Left cardiac atrium (tissue), 4 donors: Measurements from ENCODE around the gene SLC6A20. TPM values are rescaled to one million over a fixed set of nuclear protein-coding genes. Genes with fewer than 3 reads are reported as not detected.

Experiments
- ATAC-seq, 2 donors: fragments of 200-7000 bp; cut with Tn5 transposase; one replicate each; pipeline ENCODE4 v1.9.1; 2020; ENCODE audit warnings: mild to moderate bottlenecking in 2 of 2, moderate library complexity in 2 of 2
- DNase-seq: peaks from one replicate; pipeline ENCODE4 v3.0.0-alpha.2; 2020
- intact Hi-C, 2 donors: fragments of 100-400 bp; cut with DNase I; formaldehyde crosslinking; loops; one replicate each; pipeline versions ENCODE4 v1.14.1 to v1.15.1; 2022 to 2023
- total RNA-seq, 2 donors: library from RNA; stranded (reverse); fragmentation: NEBNext Ultra II Directional; extraction: Animal tissue kit (Norgen Biotek cat#: 25700); gene quantifications; one replicate each; pipeline ENCODE4 v1.2.1, GENCODE V29; 2021
- donor health status: DM: no; HTN: yes; CAD: no.
- donor health status: DM: no; HTN: yes; CAD: no; lungs with severe emphysema.
- donor health status: DM: yes; HTN: yes; CAD: no.
- donor health status: Dilated cardiomyopathy.

Gene SLC6A20
- total RNA-seq, 2 donors from 2014 or later = 0.18 TPM; not detected in 1

DNA sequence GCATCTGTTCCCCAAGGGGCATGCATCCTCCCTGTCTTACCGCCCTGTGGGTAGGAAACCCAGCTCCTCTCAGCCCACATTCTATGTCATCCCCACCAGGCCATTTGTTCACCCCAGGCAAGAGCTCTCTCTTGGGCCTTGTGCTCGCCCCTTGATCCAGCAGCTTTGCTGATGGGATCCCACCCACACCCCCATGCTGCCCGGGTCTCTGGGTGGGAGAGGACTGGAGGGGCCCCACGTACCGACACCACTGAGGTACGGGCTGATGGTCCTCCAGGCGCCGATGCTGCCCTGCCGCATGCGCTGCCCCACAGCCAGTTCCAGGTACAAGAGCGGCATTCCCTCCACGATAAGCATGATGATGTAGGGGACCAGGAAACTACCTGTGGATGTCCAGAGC is 14.5 kb downstream of the SLC6A20 start:
- intact Hi-C loops = no loop called here
- DNase-seq = no peak
- ATAC-seq = no peak

DNA sequence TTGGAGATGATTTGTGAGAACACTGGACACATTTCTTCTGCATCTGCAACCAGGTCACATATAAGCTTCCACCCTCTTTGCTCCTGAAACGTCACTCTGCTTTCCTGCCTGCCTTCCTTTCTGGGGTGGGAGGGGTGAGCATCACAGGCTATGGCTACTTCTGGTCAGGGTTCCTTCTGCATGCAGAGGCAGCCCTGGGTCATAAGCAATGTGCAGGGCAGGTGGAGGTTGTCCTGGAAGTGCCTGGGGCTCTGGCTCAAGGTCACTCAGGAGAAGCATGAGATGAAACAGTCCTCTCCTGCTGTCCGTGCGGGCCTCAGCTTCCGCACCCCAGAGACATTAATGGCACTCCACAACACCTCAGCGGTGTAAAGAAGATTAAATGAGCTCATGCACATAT is 15.1 kb downstream of the SLC6A20 start:
- intact Hi-C loops = no loop called here
- ATAC-seq (no peak), DNase-seq (no peak)

DNA sequence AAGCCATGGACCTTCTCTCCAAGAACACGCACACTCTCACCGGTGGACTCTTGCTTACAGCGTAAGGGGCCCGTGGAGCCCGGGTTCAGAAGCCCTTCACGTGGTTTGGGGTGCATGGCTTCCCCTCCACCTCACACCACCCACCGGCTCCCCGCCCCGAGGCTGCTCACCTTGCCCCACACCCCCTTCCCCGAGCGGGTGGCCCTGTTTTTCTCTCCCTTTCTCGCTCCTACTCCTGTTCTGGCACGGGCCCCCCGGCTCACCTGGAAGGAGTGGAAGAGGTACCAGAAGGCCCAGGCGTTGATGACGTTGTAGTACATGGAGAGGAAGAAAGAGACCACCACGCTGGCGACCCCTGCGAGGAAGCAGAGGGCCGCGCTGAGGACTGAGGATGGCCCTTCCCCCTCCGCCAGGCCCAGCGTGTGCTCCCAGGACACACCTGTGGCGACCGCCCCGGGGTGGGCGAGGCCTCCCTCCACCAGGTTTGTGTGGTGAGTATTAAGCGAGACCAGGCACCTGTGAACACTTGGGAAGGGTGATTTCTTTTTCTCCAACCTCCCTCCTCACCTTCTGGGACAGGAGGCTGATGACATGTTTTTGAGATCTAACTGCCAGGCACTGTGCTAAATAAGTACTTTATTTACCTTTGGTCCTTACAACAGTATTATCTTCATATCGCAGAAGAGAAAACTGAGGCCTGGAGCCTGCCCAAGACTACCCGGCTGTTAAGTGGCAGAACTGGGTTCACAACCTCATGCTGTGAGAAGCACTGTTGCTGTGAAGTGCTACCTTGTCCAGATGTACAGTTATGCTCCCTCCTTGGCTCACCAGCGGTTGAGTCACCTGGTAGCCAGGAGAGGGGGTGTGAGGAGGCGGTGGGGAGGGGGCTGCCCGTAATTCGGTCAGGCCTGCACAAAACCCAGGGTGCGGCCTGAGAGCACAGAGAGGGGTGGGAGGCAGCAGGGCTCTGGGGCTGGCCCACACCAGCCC is 16.3 kb downstream of the SLC6A20 start:
- DNase-seq (no peak), ATAC-seq (no peak)
- intact Hi-C loops = no loop called here

DNA sequence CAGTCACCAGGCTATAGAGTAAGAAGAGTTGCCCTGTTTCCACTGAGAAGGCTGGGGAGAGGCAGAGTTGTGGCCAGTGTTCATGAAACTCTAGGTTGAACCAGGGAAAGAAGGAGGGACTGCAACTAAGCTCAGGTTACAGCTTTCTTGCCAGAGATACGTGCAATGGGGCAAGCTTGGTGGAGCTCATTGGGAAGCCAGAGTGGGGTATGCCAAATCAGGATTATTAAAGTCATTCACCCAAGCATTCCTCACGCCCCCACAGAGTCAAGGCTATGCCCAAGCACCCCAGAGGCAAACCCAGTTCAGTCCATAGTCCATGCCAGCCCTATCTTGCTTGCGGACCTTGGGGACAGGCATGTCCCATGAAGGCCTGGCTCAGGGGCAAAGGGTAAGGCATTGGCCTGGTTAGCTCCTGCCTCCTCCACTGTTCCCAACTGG is 17.6 kb downstream of the SLC6A20 start:
- ATAC-seq = no peak
- no peak for DNase-seq
- intact Hi-C loops = no loop called here

DNA sequence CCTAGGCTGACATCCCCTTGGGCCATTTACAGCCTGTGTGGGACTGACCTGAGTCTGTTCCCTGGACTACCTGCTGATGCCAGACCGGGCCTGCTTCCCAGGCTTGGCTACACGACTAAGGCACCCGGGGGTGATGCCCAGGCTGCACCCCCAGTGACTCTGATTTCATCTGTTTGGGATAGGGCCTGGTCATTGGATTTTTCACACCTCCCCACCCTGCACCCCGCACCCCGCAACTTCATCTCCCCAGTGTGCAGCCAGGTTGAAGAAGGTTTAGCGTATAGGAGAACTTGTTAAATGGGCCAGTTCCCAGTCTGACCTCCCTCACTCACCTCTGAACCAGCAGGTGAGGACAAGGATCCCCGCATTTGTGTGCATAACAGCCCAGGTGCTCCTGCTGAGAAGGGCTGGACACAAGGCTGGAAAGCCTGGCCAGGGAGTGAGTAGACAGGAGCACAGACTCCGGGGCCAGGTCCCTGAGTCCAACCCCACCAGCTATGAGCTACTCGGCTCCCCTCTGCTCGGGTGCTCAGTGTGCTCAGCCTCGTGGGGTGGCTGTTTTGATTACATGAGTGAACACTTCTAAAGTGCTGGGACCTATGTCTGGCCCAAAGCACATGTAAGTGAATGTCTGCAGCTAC is 18.5 kb downstream of the SLC6A20 start:
- ATAC-seq = no peak
- intact Hi-C loops = no loop called here
- DNase-seq = no peak

DNA sequence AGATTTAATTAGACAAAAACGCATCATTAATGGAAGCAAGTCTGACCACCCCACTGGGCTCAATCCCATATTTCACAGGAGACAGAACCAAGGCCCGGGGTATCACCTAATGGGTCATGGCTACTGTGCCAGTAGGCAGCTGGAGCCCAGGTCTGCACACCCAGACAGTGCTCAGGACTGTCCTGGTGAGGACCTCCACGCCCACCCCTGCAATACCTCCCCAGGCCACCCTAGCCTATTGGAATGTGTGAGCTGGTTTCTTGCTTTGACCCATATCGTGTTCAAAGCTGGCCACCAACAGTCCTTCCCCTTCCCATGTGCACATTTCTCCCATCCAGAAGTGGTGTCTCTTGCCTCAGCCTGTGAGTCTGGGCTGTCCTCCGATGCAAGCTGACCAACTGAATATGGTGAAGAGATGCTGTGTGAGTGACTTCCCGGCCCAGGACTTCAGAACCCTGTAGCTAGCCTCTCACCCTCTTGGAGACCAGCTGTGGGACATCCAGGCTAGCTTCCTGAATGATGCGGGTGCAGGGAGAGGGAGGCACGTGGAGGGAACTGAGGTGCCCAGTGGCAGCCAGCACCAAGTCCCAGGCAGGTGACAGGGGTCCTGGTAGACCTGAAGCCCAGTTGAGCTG is 19.1 kb downstream of the SLC6A20 start:
- ATAC-seq = no peak
- no peak for DNase-seq
- intact Hi-C loops = no loop called here

DNA sequence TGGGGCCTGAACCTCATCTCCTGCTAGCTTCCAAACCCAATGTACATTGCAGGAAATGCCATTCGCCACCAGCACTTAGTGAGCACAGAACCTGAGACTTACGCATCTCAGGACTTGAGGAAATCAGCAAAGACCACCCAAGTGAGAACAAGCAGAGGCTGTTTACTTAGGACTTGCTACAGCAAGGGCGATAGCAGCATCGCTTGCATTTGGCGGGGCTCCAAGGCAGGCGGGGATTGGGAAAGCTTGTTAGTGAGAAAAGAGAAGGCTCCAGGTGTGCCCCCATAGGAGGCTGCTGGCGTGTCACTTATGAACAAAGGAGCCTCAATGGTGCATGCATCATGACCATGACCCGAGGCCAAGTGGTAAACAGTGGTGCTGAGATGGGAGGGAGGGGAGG is 19.7 kb downstream of the SLC6A20 start:
- no peak for DNase-seq
- intact Hi-C loops = no loop called here
- no peak for ATAC-seq

DNA sequence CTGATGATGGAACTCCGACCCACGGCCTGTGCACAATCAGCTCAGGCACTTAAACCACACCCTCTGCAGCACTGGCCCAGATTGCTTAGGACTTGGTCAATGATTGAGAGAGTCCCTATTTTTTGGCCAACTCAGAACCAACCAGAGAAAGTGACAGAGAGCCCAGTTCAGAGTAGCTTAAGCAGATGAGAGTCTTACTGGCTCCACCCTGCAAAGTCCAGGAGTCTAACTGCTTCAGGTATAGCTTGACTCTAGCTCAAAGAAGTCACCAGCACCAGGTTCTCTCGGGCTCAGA is 20.1 kb downstream of the SLC6A20 start:
- no peak for DNase-seq
- intact Hi-C loops = no loop called here
- ATAC-seq = no peak

DNA sequence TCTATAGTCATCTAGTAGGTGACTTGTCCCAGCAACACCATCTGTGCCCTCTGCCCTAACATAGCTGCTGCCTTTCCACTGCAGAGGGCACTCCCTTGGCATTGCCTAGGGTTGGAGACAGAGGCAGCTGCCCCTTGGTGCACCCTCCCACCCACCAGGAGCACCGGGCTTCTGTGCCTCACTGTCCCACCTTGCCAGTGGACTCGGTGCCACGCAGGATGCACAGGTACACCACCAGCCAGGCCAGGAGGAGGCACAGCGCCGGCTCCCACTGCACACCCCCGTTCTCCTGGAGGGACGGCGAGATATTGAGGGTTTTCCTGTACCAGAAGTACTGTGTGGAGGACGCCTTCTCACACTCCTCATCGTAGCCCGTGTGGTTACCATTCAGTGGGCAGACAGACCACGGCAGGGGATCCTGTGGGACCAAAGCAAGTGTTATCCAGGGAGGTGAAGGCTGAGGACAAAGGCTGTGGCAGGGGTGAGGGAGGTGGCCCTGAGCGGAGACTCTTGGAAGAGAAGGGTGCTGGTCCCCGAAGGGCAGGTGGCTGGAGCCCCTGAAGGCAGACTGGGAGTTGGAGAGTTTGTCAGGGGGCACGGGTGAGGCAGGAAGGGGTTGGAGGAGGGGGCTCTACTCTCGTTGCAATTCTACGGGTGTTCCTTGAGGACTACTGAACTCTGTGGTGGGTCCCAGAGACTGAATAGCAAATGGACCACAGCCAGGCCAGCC is 20.6 kb downstream of the SLC6A20 start:
- DNase-seq (no peak), ATAC-seq (no peak)
- intact Hi-C loops = no loop called here

DNA sequence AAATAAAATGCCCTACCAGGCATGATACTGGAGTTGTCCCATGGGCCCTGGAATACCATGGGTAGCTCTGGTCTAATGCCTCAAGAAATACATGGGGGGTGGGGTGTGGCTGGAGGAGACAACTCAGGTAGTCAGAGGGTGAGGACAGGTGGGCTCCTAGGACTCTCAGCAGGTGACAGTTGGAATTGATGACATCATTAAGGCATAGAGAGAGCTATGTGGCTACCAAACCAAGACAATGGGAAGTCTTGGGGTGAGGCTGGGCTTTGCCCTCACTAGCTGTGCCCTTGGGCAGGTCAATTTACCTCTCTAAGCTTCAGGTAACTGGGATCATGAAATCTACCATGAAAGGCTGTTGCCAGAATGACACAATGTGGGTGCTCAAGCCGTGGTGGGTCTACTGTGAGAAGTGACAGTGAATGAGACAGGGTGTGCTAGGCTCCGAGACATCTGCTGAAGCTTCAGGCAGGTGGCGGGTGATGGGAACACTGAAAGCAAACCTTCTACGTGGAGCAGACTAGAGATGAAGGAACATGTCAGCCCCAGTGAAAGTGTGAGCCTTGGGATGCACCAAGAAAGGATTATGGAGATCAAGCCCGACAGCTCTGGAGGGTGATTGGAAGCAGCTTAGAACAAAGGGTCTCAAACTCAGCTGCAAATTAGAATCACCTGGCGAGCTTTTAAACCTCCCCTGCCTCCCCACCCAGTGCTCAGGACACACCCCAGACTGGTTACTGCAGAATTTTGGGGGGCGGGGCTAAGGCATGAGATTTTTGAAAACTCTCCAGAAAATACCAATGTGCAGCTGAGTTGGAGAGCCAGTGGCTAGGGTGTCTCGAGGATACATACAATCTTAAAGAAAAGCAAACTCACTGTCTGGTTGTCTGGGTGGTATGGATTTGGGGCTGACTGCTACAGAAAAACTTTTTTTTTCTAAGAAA is 21.5 kb downstream of the SLC6A20 start:
- DNase-seq = no peak
- intact Hi-C loops = no loop called here
- no peak for ATAC-seq

DNA sequence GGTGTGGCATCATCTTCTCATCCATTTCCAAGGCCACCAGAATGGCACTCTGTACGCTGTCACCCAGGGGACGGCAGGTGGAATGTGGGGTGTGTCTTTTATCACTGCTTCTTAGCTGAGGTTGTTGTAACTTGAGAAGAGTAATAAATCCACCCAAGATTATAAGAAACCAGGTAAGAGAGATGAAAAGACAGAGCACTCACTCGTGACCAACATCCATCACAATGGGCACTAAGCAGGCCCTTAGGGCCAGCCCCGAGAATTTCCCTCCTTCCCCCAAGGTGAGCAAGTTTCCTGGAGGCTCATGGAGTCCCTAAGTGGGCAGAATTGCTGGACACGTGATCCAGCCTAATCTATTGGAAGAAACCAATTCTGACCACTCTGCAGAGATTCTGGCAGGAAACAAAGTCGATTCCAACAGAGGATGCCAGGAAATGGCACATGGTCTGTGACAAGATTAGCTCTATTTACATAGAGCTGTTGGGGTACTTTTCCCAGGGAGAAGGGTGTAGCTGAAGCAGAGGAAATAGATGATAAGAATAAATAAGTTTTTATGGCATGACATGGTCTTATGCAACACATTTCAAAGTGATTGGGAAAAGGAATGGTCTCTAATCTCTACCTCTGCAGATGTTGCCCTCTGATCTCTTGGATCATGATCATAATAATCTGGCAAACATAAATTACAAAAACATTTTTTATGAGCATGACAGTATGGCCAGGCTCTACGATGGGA is 22.5 kb downstream of the SLC6A20 start:
- no peak for ATAC-seq
- intact Hi-C loops = no loop called here
- DNase-seq = no peak

DNA sequence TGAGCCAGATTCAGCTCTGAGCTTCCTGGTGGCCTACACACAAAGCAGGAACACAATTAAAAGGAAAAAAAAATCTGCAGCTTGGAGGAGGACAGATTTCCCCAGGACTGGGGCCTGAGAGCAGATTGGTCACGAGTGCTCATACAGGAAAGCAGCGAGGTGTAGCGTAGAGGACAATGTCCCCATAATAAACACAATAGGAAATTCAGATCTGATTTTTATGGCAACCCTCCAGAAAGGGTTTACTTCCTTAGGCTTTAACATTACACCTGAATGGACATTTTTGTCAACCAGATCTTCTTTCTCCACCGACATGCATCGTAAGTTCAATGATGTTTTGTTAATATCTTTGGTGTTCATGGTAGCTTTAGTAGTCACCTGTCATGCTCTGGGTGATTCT is 23.3 kb downstream of the SLC6A20 start:
- ATAC-seq (no peak), DNase-seq (no peak)
- intact Hi-C loops = no loop called here

DNA sequence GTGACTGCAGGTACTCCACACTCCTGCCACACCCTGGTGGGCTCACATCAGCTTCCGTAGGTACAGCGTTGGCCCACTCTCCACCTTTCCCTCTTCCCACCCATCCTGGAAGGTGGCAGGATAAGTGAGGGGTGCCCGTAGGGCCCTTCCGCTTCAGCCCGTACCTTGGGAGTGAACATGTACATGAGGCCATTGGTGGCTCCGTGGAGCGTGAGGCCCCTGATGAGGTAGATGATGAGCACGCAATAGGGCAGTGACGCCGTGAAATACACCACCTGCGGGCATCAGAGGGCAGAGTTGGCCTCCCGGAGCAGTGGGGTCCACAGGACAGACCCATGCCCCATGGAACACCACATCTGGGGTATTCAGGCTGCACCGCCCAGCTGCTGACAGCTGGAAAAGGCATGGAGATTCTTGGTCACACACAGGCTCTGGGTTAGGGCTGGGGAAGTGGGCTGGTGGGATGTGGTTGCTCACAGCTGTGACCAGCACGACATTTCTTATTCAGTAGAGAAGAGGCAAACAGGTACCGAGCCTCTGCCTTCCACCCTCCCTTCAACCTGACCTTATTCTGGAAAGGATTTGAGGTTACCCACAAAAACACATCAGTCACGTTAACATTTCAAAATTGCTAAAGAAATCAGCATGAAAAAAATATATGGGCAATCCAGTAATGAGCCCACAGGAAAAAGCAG is 23.8 kb downstream of the SLC6A20 start:
- ATAC-seq (no peak), DNase-seq (no peak)
- intact Hi-C loops = no loop called here

DNA sequence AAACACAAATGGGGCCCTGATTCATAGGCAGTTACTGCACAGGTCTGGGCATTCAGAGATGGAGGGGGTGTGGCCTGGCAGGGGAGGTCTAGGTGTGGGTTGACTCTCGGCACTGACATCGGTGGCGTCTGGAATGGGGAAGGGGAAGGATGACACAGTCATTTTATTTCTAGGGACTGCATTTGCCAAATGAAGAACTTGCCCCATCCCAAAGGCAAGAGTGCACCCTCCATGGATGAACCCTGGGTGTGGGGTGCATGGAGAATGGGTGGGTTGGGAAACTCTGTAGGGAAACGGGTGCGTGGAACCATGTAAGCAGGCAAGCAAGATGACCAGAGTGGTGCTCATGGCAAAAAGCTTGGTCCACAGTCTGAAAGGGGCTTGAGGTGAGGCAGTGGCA is 24.5 kb downstream of the SLC6A20 start:
- DNase-seq = no peak
- intact Hi-C loops = no loop called here
- ATAC-seq = no peak

DNA sequence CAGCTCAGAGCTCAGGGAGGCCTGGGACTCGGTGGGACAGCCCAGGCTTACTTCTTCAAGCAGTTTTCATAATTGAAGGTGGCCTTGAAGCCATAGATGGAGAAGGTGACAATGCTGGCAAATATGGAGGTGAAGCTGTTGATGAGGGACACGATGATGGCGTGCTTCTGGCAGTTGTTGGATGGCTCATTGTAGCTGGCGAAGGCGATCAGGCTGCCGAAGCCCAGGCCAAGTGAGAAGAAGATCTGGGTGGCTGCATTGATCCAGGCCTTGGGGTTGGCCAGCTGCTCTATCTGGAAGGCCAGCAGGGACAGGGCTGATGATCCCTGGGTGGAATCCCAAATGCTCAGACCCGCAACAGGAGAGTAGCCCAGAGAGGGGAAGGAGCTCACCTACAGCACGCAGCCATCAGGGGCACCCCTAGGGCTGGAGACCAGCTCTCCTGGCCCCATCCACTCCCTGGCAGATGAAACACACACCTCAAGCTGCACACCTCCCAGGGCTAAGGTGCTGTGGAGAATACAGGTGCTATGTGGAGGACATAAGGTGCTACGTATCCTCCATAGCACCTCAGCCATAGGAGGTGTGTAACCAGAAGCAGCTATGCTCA is 25.1 kb downstream of the SLC6A20 start:
- intact Hi-C loops = no loop called here
- no peak for ATAC-seq
- DNase-seq = no peak

DNA sequence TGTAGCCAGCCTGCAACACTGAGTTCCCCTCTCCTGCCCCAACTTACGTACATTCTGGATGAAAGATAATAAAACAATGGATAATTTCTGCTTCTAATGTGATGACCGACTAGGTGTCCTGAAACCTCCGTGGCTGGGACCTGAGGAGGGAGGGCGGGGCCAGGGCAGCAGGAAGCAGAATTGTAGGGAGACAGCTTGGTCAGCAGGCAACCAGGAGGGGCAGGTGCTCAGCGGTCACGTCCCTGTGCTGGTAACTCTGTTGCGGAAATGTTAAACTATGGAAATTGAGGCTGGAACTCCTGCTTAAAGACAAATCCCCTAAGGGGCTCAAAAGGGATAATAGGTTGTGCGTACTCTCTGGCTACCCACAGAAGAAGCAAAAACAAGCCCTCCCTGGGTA is 30.4 kb downstream of the SLC6A20 start:
- ATAC-seq (no peak), DNase-seq (no peak)
- intact Hi-C loops = loop anchor here in 1 of 2 donors (10.0 kb wide), 2 partner anchors 159 to 319 kb away; no protein-coding TSS in a partner anchor
